Activated CD4-positive, alpha-beta T cell treated with anti-CD3 and anti-CD28 coated beads, Interleukin-2, amount 10 ng/mL, durations not matched to agents 24 days and 14 days (primary cell): Measurements from ENCODE around the gene CLDN34. TPM values are rescaled to one million over a fixed set of nuclear protein-coding genes. Genes with fewer than 3 reads are reported as not detected.

ENCODE experiments used
- DNase-seq: peaks from one replicate; pipeline ENCODE4 v3.0.0; 2022
- H3K27ac Mint-ChIP-seq: one replicate; pipeline ENCODE4 v1.8.0; 2022; ENCODE audit warnings: mild to moderate bottlenecking, mixed read lengths
- H3K27me3 Mint-ChIP-seq: one replicate; pipeline ENCODE4 v1.8.0; 2022; ENCODE audit warnings: mixed read lengths
- H3K36me3 Mint-ChIP-seq: one replicate; pipeline ENCODE4 v1.8.0; 2022; ENCODE audit warnings: low read depth, mild to moderate bottlenecking, mixed read lengths
- H3K4me1 Mint-ChIP-seq: one replicate; pipeline ENCODE4 v1.8.0; 2021; ENCODE audit warnings: mixed read lengths
- H3K4me3 Mint-ChIP-seq: one replicate; pipeline ENCODE4 v1.8.0; 2022; ENCODE audit warnings: mild to moderate bottlenecking, moderate library complexity, mixed read lengths
- H3K9me3 Mint-ChIP-seq: one replicate; pipeline ENCODE4 v1.8.0; 2021; ENCODE audit warnings: mixed read lengths
- intact Hi-C: fragments of 100-400 bp; cut with micrococcal nuclease; formaldehyde crosslinking; loops from one replicate; pipeline ENCODE4 v1.15.1; 2023
- total RNA-seq: library from RNA; stranded (reverse); gene quantifications from 2 replicates; pipeline ENCODE4 v1.2.3, GENCODE V29; 2022

Gene CLDN34
- total RNA-seq, 1 donor from 2014 or later: not detected

GRCh38 chrX:10014462-10015354 is 47.5 kb downstream of the CLDN34 start:
- H3K4me3 Mint-ChIP-seq: peak overlapping the region; percentile 74
- H3K36me3 Mint-ChIP-seq: peaks cover 7% of the 10 kb centered on the region
- no peaks in the 10 kb centered on the region for H3K9me3 Mint-ChIP-seq
- peaks cover 35% of the 10 kb centered on the region for H3K4me1 Mint-ChIP-seq
- peak overlapping the region; percentile 88 for H3K27ac Mint-ChIP-seq
- peaks cover 6% of the 10 kb centered on the region for H3K27me3 Mint-ChIP-seq
- peak; percentile 94 for DNase-seq
- intact Hi-C loops: loop anchor here (2.0 to 5.0 kb wide), 2 partner anchors 18 to 1098 kb away; partner anchors contain the start of gene HCCS

GRCh38 chrX:10015355-10015722 is 48.2 kb downstream of the CLDN34 start:
- H3K27ac Mint-ChIP-seq: no peak overlapping the region
- no peak for DNase-seq
- intact Hi-C loops: loop anchor here (2.0 kb wide), 1 partner anchor 19 kb away; no protein-coding TSS in a partner anchor
- H3K9me3 Mint-ChIP-seq: no peaks in the 10 kb centered on the region
- peaks cover 33% of the 10 kb centered on the region for H3K4me1 Mint-ChIP-seq
- H3K4me3 Mint-ChIP-seq: no peak overlapping the region
- peaks cover 6% of the 10 kb centered on the region for H3K27me3 Mint-ChIP-seq
- peaks cover 7% of the 10 kb centered on the region for H3K36me3 Mint-ChIP-seq

- H3K4me1 Mint-ChIP-seq: peaks cover 27% of the 10 kb centered on the region
- intact Hi-C loops: loop anchor here (2.0 kb wide), 1 partner anchor 19 kb away; no protein-coding TSS in a partner anchor
- peak overlapping the region; percentile 72 for H3K27ac Mint-ChIP-seq
These were observed 48.8 kb downstream of the CLDN34 start for GRCh38 chrX:10015723-10016518.

GRCh38 chrX:10016519-10017132 is 49.5 kb downstream of the CLDN34 start:
- peaks cover 23% of the 10 kb centered on the region for H3K4me1 Mint-ChIP-seq
- H3K4me3 Mint-ChIP-seq: peak overlapping the region; percentile 82
- peak overlapping the region; percentile 72 for H3K27ac Mint-ChIP-seq
- no peak for DNase-seq
- intact Hi-C loops: no loop called here
- H3K27me3 Mint-ChIP-seq: peaks cover 6% of the 10 kb centered on the region
- H3K36me3 Mint-ChIP-seq: peaks cover 9% of the 10 kb centered on the region
- H3K9me3 Mint-ChIP-seq: no peaks in the 10 kb centered on the region

More at GRCh38 chrX:10015723-10016518, 48.8 kb downstream of the CLDN34 start:
- H3K4me3 Mint-ChIP-seq: peak overlapping the region; percentile 82
- peaks cover 6% of the 10 kb centered on the region for H3K27me3 Mint-ChIP-seq
- H3K36me3 Mint-ChIP-seq: peaks cover 9% of the 10 kb centered on the region
- no peaks in the 10 kb centered on the region for H3K9me3 Mint-ChIP-seq
- peak; percentile 70 for DNase-seq

- Mint-ChIP-seq H3K4me3 (no peak overlapping the region), H3K27me3 (peaks cover 4% of the 10 kb centered on the region)
- intact Hi-C loops: no loop called here
These were observed 50.7 kb downstream of the CLDN34 start for GRCh38 chrX:10017872-10018271.

More at GRCh38 chrX:10017872-10018271, 50.7 kb downstream of the CLDN34 start:
- Mint-ChIP-seq H3K27ac (no peak overlapping the region), H3K9me3 (no peaks in the 10 kb centered on the region), H3K36me3 (peaks cover 11% of the 10 kb centered on the region), H3K4me1 (peaks cover 15% of the 10 kb centered on the region)
- DNase-seq: no peak

Other genes starting within 250 kb of the CLDN34 start
- gene GPR143, start 201.5 kb upstream of the CLDN34 start, total RNA-seq: not detected in 2 replicates
- not detected in 2 replicates for gene SHROOM2, start 180.9 kb upstream of the CLDN34 start, total RNA-seq
- gene CLCN4, start 189.6 kb downstream of the CLDN34 start, total RNA-seq: not detected in 2 replicates